Measurements from ENCODE around the gene ZNF622.

ZNF622 gene

GRCh38 chr5:16430349-16431089 lies 35.1 kb downstream of the ZNF622 start:
- TF ChIP-seq CTCF (IDR thresholded peaks at IDR 0.05; ENCODE audit: extremely low read depth, missing control alignments), result no peak
- DNase-seq (ENCODE audit: low spot score), result no peak

GRCh38 chr5:16428359-16428758 lies 37.2 kb downstream of the ZNF622 start:
- no peak for TF ChIP-seq CTCF (IDR thresholded peaks at IDR 0.05; ENCODE audit: extremely low read depth, missing control alignments)
- no peak for DNase-seq (ENCODE audit: low spot score)

GRCh38 chr5:16427587-16427986 lies 38.0 kb downstream of the ZNF622 start:
- no peak for TF ChIP-seq CTCF (IDR thresholded peaks at IDR 0.05; ENCODE audit: extremely low read depth, missing control alignments)
- DNase-seq (ENCODE audit: low spot score), result no peak

- no peak for DNase-seq (ENCODE audit: low spot score)
Measured at GRCh38 chr5:16418471-16418922, 47.1 kb downstream of the ZNF622 start.

GRCh38 chr5:16417398-16418074 lies 48.1 kb downstream of the ZNF622 start:
- TF ChIP-seq CTCF (IDR thresholded peaks at IDR 0.05; ENCODE audit: extremely low read depth, missing control alignments), result no peak
- DNase-seq (ENCODE audit: low spot score), result no peak

More at GRCh38 chr5:16418471-16418922, 47.1 kb downstream of the ZNF622 start:
- no peak for TF ChIP-seq CTCF (IDR thresholded peaks at IDR 0.05; ENCODE audit: extremely low read depth, missing control alignments)

- no peak for DNase-seq (ENCODE audit: low spot score)
- no peak for TF ChIP-seq CTCF (IDR thresholded peaks at IDR 0.05; ENCODE audit: extremely low read depth, missing control alignments)
Measured at GRCh38 chr5:16414861-16415260, 50.7 kb downstream of the ZNF622 start.

GRCh38 chr5:16413166-16413860 lies 52.3 kb downstream of the ZNF622 start:
- no peak for TF ChIP-seq CTCF (IDR thresholded peaks at IDR 0.05; ENCODE audit: extremely low read depth, missing control alignments)
- no peak for DNase-seq (ENCODE audit: low spot score)
